Liver (tissue), 9 donors: ENCODE data around the gene PRSS8. TPM values are rescaled to one million over a fixed set of nuclear protein-coding genes. Genes with fewer than 3 reads are reported as not detected.
"Not testable (repeated sequence)": the region's sequence is repeated elsewhere in the genome, so short reads cannot be mapped to it uniquely, and the experiment has no call there.

Source experiments
- DNase-seq: peaks from one replicate; pipeline ENCODE4 v3.0.0-alpha.2; 2017; ENCODE audit warnings: low spot score
- H3K27ac ChIP-seq, 2 donors: one replicate each; pipeline ENCODE4 v1.7.0; 2013; ENCODE audit warnings: inconsistent platforms in 2 of 2, low read length in 2 of 2, control low read depth in 1 of 2, low read depth in 1 of 2, mild to moderate bottlenecking in 1 of 2
- H3K27me3 ChIP-seq, 4 donors: one replicate each; pipeline versions ENCODE4 v1.6.1 to v1.7.0; 2013; ENCODE audit warnings: low read length in 3 of 4, inconsistent platforms in 1 of 4, mild to moderate bottlenecking in 1 of 4, moderate library complexity in 1 of 4; ENCODE audit not compliant: control insufficient read depth in 4 of 4, insufficient read depth in 4 of 4
- H3K36me3 ChIP-seq, 4 donors: one replicate each; pipeline versions ENCODE4 v1.6.1 to v1.7.0; 2013; ENCODE audit warnings: low read length in 3 of 4, mild to moderate bottlenecking in 3 of 4, low read depth in 1 of 4, moderate library complexity in 1 of 4; ENCODE audit not compliant: control insufficient read depth in 4 of 4, insufficient read depth in 3 of 4
- H3K4me1 ChIP-seq, 4 donors: one replicate each; pipeline versions ENCODE4 v1.6.1 to v1.7.0; 2013; ENCODE audit warnings: low read length in 3 of 4, mild to moderate bottlenecking in 3 of 4, moderate library complexity in 1 of 4; ENCODE audit not compliant: control insufficient read depth in 4 of 4, insufficient read depth in 4 of 4
- H3K4me3 ChIP-seq, 3 donors: one replicate each; pipeline versions ENCODE4 v1.6.1 to v1.7.0; 2013; ENCODE audit warnings: low read length in 3 of 3, control low read depth in 1 of 3, low read depth in 1 of 3, mild to moderate bottlenecking in 1 of 3
- H3K9ac ChIP-seq, 2 donors: one replicate each; pipeline ENCODE4 v1.7.0; 2013; ENCODE audit warnings: low read length in 2 of 2, mild to moderate bottlenecking in 2 of 2, moderate library complexity in 2 of 2, control low read depth in 1 of 2, low read depth in 1 of 2
- H3K9me3 ChIP-seq, 4 donors: one replicate each; pipeline versions ENCODE4 v1.6.1 to v1.7.0; 2013; ENCODE audit warnings: low read length in 3 of 4; ENCODE audit not compliant: control insufficient read depth in 4 of 4
- EGR1 ChIP-seq, 2 donors: IDR thresholded peaks; 2 replicates each; pipeline ENCODE4 v1.6.1; 2016 to 2018; ENCODE audit warnings: antibody characterized with exemption in 2 of 2, low read depth in 2 of 2
- HNF4A ChIP-seq, 2 donors: conservative IDR thresholded peaks; 2 replicates each; pipeline ENCODE4 v1.6.1; 2016; ENCODE audit warnings: antibody characterized with exemption in 2 of 2, mild to moderate bottlenecking in 2 of 2
- HNF4G ChIP-seq: IDR thresholded peaks from 2 replicates; pipeline ENCODE4 v1.6.1; 2016; ENCODE audit warnings: antibody characterized with exemption
- JUND ChIP-seq, 2 donors: IDR thresholded peaks; 2 replicates each; pipeline ENCODE4 v1.6.1; 2016; ENCODE audit warnings: antibody characterized with exemption in 2 of 2
- NR2F2 ChIP-seq: IDR thresholded peaks from 2 replicates; pipeline ENCODE4 v1.6.1; 2016; ENCODE audit warnings: antibody characterized with exemption
- RAD21 ChIP-seq, 2 donors: IDR thresholded peaks; 2 replicates each; pipeline ENCODE4 v1.6.1; 2016; ENCODE audit warnings: antibody characterized with exemption in 2 of 2, mild to moderate bottlenecking in 2 of 2
- RXRA ChIP-seq, 2 donors: IDR thresholded peaks; 2 replicates each; pipeline ENCODE4 v1.6.1; 2017 to 2018; ENCODE audit warnings: antibody characterized with exemption in 2 of 2, mild to moderate bottlenecking in 1 of 2
- SP1 ChIP-seq: IDR thresholded peaks from 2 replicates; pipeline ENCODE4 v1.6.1; 2018; ENCODE audit warnings: antibody characterized with exemption, mild to moderate bottlenecking
- TAF1 ChIP-seq: conservative IDR thresholded peaks from 2 replicates; pipeline ENCODE4 v1.6.1; 2016; ENCODE audit warnings: antibody characterized with exemption, mild to moderate bottlenecking
- WGBS: extraction: QIAGEN DNeasy Blood & Tissue Kit; methylation state at CpG from one replicate; pipeline ENCODE4 v1.1.7; 2013; 5-methylcytosine and 5-hydroxymethylcytosine counted together
- polyA plus RNA-seq, 2 donors: library from polyadenylated mRNA; stranded (reverse) in 1 of 2; unstranded in 1 of 2; fragments of 200-250 nt in 1 of 2; fragments of >200 nt in 1 of 2; fragmentation: Nextera tagmentation in 1 of 2; extraction: Ambion mirVana in 1 of 2; gene quantifications; one replicate each; pipeline versions ENCODE4 v1.2.1 to v1.2.3, GENCODE V29; 2013 to 2015
- total RNA-seq, 2 donors: library from RNA; depleted of rRNA; stranded (reverse); fragments of >200 nt; gene quantifications; one replicate each; pipeline ENCODE4 v1.2.3, GENCODE V29; 2014
- donor health status: healthy.
- donor health status: healthy.
- donor health status: healthy.
- donor health status: healthy.
- donor health status: healthy.

The PRSS8 gene
- total and polyA plus RNA-seq, 4 donors, result 1.1 to 50.1 (median 8.4) TPM

DNA sequence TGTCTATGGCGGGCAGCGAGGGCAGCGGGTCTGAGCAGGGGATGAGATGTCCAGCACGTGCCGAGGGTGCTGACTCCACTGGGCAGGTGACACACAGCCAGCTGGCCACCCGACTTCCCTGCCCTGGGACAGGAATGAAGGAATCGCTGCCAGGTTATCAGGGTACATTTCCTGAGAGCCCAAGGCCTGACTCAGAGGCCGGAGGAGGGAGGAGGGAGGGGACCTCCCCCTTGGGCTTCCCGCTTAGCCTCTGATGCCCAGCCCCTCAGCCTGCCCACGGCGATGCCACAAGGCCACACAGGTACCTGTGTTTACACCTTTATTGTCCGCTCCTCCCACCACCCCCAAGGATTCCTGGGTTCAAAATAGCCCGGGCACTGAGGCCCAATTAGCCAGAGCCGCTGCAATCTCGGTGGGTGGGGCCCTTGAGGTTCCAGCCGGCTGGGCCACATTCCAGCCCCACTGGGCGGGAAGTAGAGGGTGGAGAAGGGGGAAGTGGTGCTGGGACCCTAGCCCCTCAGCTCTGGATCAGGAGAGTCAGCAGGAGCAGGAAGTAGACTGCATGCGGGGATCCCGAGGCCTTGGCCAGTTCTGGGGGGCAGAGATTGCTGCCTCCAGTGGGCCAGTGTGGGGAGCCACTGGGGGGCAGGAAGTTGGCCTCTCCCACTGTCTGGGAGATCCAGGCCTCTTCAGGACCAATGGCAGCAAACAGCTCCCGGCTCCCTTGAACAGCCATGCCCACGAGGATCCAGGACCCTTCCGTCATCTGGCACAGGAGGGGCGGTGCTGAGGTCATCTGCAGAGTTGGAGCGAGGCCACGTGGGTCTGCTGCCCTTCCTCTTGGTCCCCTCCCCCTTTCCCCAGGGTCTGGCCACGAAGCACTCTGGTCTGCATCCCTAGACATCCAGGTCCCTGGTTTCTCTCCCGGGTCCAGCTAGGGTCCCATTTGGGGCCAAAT, 3.4 kb upstream of the PRSS8 start:
- H3K4me1 ChIP-seq, result peaks cover 14 to 40% (median 24%) of the 10 kb centered on the region in 4 donors
- H3K27me3 ChIP-seq, result no peaks in the 10 kb centered on the region
- no peaks in the 10 kb centered on the region for H3K9me3 ChIP-seq
- H3K9ac ChIP-seq, result no peak overlapping the region
- 66% methylated on average over 27 of the region's 27 CpGs for WGBS
- H3K36me3 ChIP-seq, result no peaks in the 10 kb centered on the region
- no peak for DNase-seq
- H3K27ac ChIP-seq, result peak overlapping the region in 1 of 2 donors; percentile 33
- no peak overlapping the region for H3K4me3 ChIP-seq
- no peak for TF ChIP-seq RXRA (IDR thresholded peaks at IDR 0.05)
- peak; percentile 44 for TF ChIP-seq SP1

DNA sequence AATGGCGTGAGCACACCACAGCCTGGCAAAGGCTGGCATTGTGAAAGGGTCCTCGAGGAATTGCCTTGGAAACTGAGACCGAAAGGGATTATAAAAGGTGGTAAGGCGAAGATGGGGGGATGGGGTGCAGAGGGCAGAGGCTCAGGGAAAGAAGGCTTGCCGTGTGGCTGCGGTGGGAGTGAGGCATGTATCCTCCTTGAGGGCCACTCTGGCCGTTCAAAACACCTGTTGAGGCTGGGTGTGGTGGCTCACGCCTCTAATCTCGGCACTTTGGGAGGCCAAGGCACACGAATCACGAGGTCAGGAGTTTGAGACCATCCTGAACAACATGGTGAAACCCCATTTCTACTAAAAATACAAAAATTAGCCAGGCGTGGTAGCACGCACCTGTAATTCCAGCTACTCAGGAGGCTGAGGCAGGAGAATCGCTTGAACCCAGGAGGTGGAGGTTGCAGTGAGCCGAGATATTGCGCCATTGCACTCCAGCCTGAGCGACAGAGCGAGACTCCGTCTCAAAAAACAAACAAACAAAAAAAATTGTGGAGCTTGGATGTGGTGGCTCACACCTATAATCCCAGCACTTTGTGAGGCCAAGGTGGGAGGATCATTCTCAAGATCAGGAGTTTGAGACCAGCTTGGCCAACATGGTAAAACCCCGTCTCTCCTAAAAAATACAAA, 1.4 kb upstream of the PRSS8 start:
- not testable (repeated sequence) for DNase-seq, H3K36me3 ChIP-seq, H3K9ac ChIP-seq, H3K9me3 ChIP-seq, H3K27me3 ChIP-seq, H3K4me3 ChIP-seq, H3K27ac ChIP-seq
- peaks cover 11 to 37% (median 22%) of the 10 kb centered on the region in 4 donors for H3K4me1 ChIP-seq
- WGBS, result 90% methylated on average over 20 of the region's 20 CpGs

DNA sequence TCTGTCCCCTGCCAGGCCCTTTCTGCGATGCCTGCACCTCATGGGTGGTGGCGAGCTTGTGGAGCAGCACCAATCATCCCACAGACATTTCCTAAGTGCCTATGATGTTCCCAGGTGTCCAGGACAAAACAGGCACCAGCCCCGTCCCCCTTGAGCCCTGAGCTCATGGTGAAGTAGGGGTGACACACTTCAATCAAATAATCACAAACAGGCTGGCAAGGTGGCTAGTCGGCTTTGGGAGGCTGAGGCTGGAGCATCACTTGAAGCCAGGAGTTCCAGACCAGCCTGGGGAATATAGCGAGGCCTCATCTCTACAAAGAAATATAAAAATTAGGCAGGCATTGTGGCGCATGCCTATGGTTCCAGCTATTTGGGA, 748 bp upstream of the PRSS8 start:
- WGBS, result 87% methylated on average over 6 of the region's 6 CpGs
- no peak overlapping the region for H3K9ac ChIP-seq

DNA sequence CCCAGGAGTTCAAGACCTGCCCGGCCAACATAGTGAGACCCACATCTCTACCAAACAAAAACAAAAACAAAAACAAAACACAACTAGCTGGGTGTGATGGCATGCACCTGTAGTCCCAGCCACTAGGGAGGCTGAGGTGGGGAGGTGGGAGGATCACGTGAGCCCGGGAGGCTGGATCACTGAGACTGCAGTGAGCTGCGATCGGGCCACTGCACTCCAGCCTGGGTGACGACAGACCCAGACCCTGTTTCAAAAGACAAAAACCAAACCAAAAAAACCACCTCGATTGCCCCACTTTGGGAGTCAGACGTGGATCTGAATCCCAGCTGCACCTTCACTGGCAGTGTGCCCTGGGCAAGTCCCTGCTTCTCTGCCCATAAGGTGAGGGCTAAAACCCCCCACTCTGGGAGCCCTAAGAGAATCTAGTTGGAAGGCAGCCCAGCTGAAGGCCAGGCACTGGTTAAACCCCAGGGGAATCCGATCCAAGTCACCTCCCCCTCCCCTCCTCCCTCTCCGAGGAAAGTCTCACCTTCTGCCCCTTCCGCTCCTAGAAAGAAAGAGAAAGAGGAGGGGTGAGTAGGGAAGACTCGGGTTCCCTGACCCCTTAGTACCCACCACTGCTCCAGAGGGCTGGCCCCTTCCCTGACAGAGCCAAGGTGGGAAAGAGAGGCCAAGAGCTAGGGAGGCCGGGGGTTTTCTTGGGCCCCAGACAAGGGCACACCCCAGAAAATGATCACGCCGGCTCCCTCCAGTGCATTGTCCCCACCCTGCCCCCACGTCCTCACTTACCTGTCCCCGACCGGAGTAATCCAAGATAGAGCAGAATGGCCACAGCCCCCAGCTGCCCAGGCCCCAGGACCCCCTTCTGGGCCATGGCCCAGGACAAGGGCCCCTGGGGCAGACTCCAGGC, 647 bp downstream of the PRSS8 start:
- Histone ChIP-seq H3K4me3 (peak overlapping the region; percentile 37 to 62 (median 42)), H3K27ac (peak overlapping the region; percentile 53 to 74), H3K36me3 (peaks cover 8 to 22% (median 11%) of the 10 kb centered on the region in 4 donors), H3K27me3 (no peaks in the 10 kb centered on the region), H3K4me1 (peaks cover 0 to 18% (median 5%) of the 10 kb centered on the region in 4 donors), H3K9ac (peak overlapping the region; percentile 13 to 21), H3K9me3 (no peaks in the 10 kb centered on the region)
- DNase-seq, result no peak
- TF ChIP-seq SP1 (no peak), RXRA (IDR thresholded peaks at IDR 0.05) (peak in 1 of 2 donors; percentile 34), HNF4A (conservative IDR thresholded peaks at IDR 0.05) (peak in 1 of 2 donors; percentile 29), TAF1 (peak; percentile 30)
- WGBS, result 27% methylated on average over 18 of the region's 18 CpGs

More for the DNA sequence above, 748 bp upstream of the PRSS8 start:
- H3K36me3 ChIP-seq, result peaks cover 5 to 13% (median 8%) of the 10 kb centered on the region in 4 donors
- H3K9me3 ChIP-seq, result no peaks in the 10 kb centered on the region
- no peak overlapping the region for H3K4me3 ChIP-seq
- TF ChIP-seq JUND (IDR thresholded peaks at IDR 0.05) (no peak), EGR1 (IDR thresholded peaks at IDR 0.05; ENCODE audit: low read depth in 2 of 2) (no peak), NR2F2 (no peak), RAD21 (IDR thresholded peaks at IDR 0.05) (no peak), HNF4A (conservative IDR thresholded peaks at IDR 0.05) (no peak), HNF4G (no peak)
- no peak overlapping the region for H3K27ac ChIP-seq
- H3K4me1 ChIP-seq, result peaks cover 6 to 30% (median 15%) of the 10 kb centered on the region in 4 donors
- no peaks in the 10 kb centered on the region for H3K27me3 ChIP-seq
- no peak for DNase-seq
